ENCODE data around the gene SCN7A.
A peak's percentile ranks its signal among the peaks of the same experiment; 100 is the strongest.
"Not testable (repeated sequence)": the region's sequence is repeated elsewhere in the genome, so short reads cannot be mapped to it uniquely, and the experiment has no call there.

The SCN7A gene

GRCh38 chr2:166393008-166393407 lies 101.0 kb downstream of the SCN7A start:
- DNase-seq = no peak

GRCh38 chr2:166388481-166389070 lies 105.5 kb downstream of the SCN7A start:
- no peak for DNase-seq

- no peak for DNase-seq
These were observed 108.7 kb downstream of the SCN7A start for GRCh38 chr2:166385313-166385712.

- peak; percentile 7 to 11 for DNase-seq
These were observed 109.3 kb downstream of the SCN7A start for GRCh38 chr2:166384774-166385173.

GRCh38 chr2:166382448-166382847 lies 111.6 kb downstream of the SCN7A start:
- DNase-seq = no peak

GRCh38 chr2:166380615-166381014 lies 113.4 kb downstream of the SCN7A start:
- no peak for DNase-seq

- no peak for DNase-seq
These were observed 117.2 kb downstream of the SCN7A start for GRCh38 chr2:166376873-166377272.

GRCh38 chr2:166376488-166376828 lies 117.6 kb downstream of the SCN7A start:
- no peak for DNase-seq

GRCh38 chr2:166375736-166376487 lies 118.1 kb downstream of the SCN7A start, which contains the start of gene SCN9A:
TSS of gene SCN9A (minus strand) at chr2:166375944. CDS start at chr2:166311756, 64,188 bp downstream.
- DNase-seq = peak; percentile 92 to 94

- peak; percentile 49 to 62 for DNase-seq
These were observed 118.8 kb downstream of the SCN7A start for GRCh38 chr2:166375195-166375735.

GRCh38 chr2:166373951-166374350 lies 120.1 kb downstream of the SCN7A start:
- DNase-seq = peak; percentile 25 to 63

GRCh38 chr2:166373539-166373938 lies 120.5 kb downstream of the SCN7A start:
- DNase-seq = no peak

GRCh38 chr2:166373105-166373504 lies 120.9 kb downstream of the SCN7A start:
- peak in 1 of 2 experiments; percentile 34 for DNase-seq

- DNase-seq = no peak
These were observed 122.0 kb downstream of the SCN7A start for GRCh38 chr2:166372046-166372445.

- DNase-seq = no peak
These were observed 128.1 kb downstream of the SCN7A start for GRCh38 chr2:166365803-166366420.

GRCh38 chr2:166365239-166365638 lies 128.8 kb downstream of the SCN7A start:
- no peak for DNase-seq

- no peak for DNase-seq
These were observed 129.4 kb downstream of the SCN7A start for GRCh38 chr2:166364476-166365161.

- DNase-seq = peak; percentile 5 to 30
These were observed 132.5 kb downstream of the SCN7A start for GRCh38 chr2:166361351-166362153.

- no peak for DNase-seq
These were observed 133.1 kb downstream of the SCN7A start for GRCh38 chr2:166360906-166361305.

- DNase-seq = no peak
These were observed 133.6 kb downstream of the SCN7A start for GRCh38 chr2:166360426-166360825.

- DNase-seq = not testable (repeated sequence)
These were observed 136.1 kb downstream of the SCN7A start for GRCh38 chr2:166357950-166358321.

Data from NCI-H2081 (cell line).